Endothelial cell of umbilical vein (primary cell): ENCODE measurements around the gene ADAM19. TPM values are rescaled to one million over a fixed set of nuclear protein-coding genes. Genes with fewer than 3 reads are reported as not detected.

Source experiments
- BruUV-seq: library from RNA; stranded (reverse); fragments of 400-500 nt; replicated peaks from 2 replicates; lab custom pipeline; 2021; lab: Mats Ljungman, UMichigan
- CTCF ChIA-PET: fragments of 300-600, 350-600 bp; sonication (Branson Sonifier 250); formaldehyde crosslinking; loops from one replicate; lab custom pipeline; 2021; ENCODE audit warnings: antibody characterized with exemption, inconsistent platforms; lab: Charles Lee
- POLR2A ChIA-PET: fragments of 300-600, 350-600 bp; sonication (Branson Sonifier 250); formaldehyde crosslinking; loops from one replicate; lab custom pipeline; 2021; ENCODE audit warnings: antibody characterized with exemption, inconsistent platforms; lab: Charles Lee
- DNase-seq: peaks from one replicate; pipeline ENCODE4 v3.0.0-alpha.2; 2011; ENCODE audit warnings: low read depth, low spot score
- FAIRE-seq: peaks from 2 replicates; lab custom pipeline; 2011; peaks lifted over from hg19 to GRCh38; lab: Jason Lieb, UNC
- H2AFZ ChIP-seq: 2 replicates; pipeline ENCODE4 v1.6.0; 2012; ENCODE audit warnings: low read depth, low read length, control low read depth, inconsistent platforms
- H3K27ac ChIP-seq: 2 replicates; pipeline ENCODE4 v1.5.1; 2011; ENCODE audit warnings: low read depth, mild to moderate bottlenecking, control low read depth, low read length, moderate library complexity; ENCODE audit not compliant: insufficient read depth
- H3K27me3 ChIP-seq, 2 experiments: 2 replicates each; pipeline versions ENCODE4 v1.6.0 to v1.6.1; 2011; ENCODE audit warnings: low read length in 2 of 2, mixed read lengths in 1 of 2; ENCODE audit not compliant: control insufficient read depth in 2 of 2, insufficient read depth in 2 of 2
- H3K36me3 ChIP-seq, 2 experiments: 2 replicates in 1 of 2; 3 replicates in 1 of 2; pipeline ENCODE4 v1.5.1; 2011; ENCODE audit warnings: low read length in 2 of 2, mild to moderate bottlenecking in 1 of 2, moderate library complexity in 1 of 2; ENCODE audit not compliant: control insufficient read depth in 2 of 2, insufficient read depth in 2 of 2; ENCODE audit errors: extremely low read depth in 1 of 2
- H3K4me1 ChIP-seq: 3 replicates; pipeline ENCODE4 v1.5.1; 2011; ENCODE audit warnings: mild to moderate bottlenecking, low read length; ENCODE audit not compliant: control insufficient read depth, insufficient read depth; ENCODE audit errors: extremely low read depth
- H3K4me2 ChIP-seq: 2 replicates; pipeline ENCODE4 v1.6.1; 2011; ENCODE audit warnings: low read length, control low read depth, mixed read lengths; ENCODE audit not compliant: insufficient read depth
- H3K4me3 ChIP-seq, 3 experiments: fragments of 200-600 bp in 1 of 3; sonication (generic), shearing (Covaris generic) in 1 of 3; replicated peaks in 1 of 3; 2 replicates each; pipeline ENCODE4 v1.5.1; 2011 to 2016; ENCODE audit warnings: control low read depth in 3 of 3, low read length in 3 of 3, mild to moderate bottlenecking in 2 of 3, inconsistent platforms in 1 of 3, low read depth in 1 of 3, moderate library complexity in 1 of 3; ENCODE audit not compliant: insufficient read depth in 1 of 3
- H3K79me2 ChIP-seq: 2 replicates; pipeline ENCODE4 v1.6.0; 2012; ENCODE audit warnings: low read length, inconsistent platforms; ENCODE audit not compliant: control insufficient read depth, insufficient read depth
- H3K9ac ChIP-seq: replicated peaks from 2 replicates; pipeline ENCODE3; 2011; ENCODE audit warnings: low read length, control low read depth; ENCODE audit not compliant: insufficient read depth; ENCODE audit errors: extremely low read depth
- H3K9me1 ChIP-seq: replicated peaks from 3 replicates; pipeline ENCODE4 v1.6.0; 2011; ENCODE audit warnings: mild to moderate bottlenecking, low read length; ENCODE audit not compliant: control insufficient read depth, insufficient read depth; ENCODE audit errors: extremely low read depth
- H3K9me3 ChIP-seq: replicated peaks from 2 replicates; pipeline ENCODE4 v1.5.1; 2012; ENCODE audit warnings: low read length, inconsistent platforms; ENCODE audit not compliant: control insufficient read depth, insufficient read depth
- H4K20me1 ChIP-seq: replicated peaks from 2 replicates; pipeline ENCODE3; 2011; ENCODE audit warnings: mild to moderate bottlenecking, low read length; ENCODE audit not compliant: control insufficient read depth, insufficient read depth; ENCODE audit errors: extremely low read depth
- CTCF ChIP-seq, 2 donors: IDR thresholded peaks; 1 replicate in 1 of 2; 2 replicates in 1 of 2; pipeline ENCODE4 v1.5.1; 2011; ENCODE audit warnings: low read length in 2 of 2, mild to moderate bottlenecking in 2 of 2, moderate library complexity in 2 of 2, control low read depth in 1 of 2, inconsistent platforms in 1 of 2, low read depth in 1 of 2; ENCODE audit not compliant: insufficient read depth in 1 of 2; ENCODE audit errors: extremely low read depth in 1 of 2
- GATA2 ChIP-seq: IDR thresholded peaks from 2 replicates; pipeline ENCODE4 v1.7.0; 2011; ENCODE audit warnings: low read depth, mild to moderate bottlenecking, moderate library complexity, mixed read lengths, low read length; ENCODE audit not compliant: insufficient read length, insufficient read depth
- JUN ChIP-seq: IDR thresholded peaks from 2 replicates; pipeline ENCODE4 v1.6.1; 2011; ENCODE audit warnings: borderline replicate concordance, low read depth; ENCODE audit not compliant: insufficient read length, insufficient read depth
- POLR2A ChIP-seq: IDR thresholded peaks from 2 replicates; pipeline ENCODE4 v1.6.1; 2012; ENCODE audit warnings: low read depth, mild to moderate bottlenecking, control low read depth, low read length
- dilution Hi-C: fragments of 300-500 bp; cut with MboI; formaldehyde crosslinking; loops from one replicate; pipeline ENCODE4 v1.15.0; 2019; ENCODE audit warnings: low sequenced_read_pairs; ENCODE audit not compliant: extremely low pct_ligation_motif_present
- intact Hi-C: fragments of 100-400 bp; cut with micrococcal nuclease; formaldehyde crosslinking; loops from one replicate; pipeline ENCODE4 v1.10.0; 2022
- polyA plus RNA-seq, 4 experiments: library from polyadenylated mRNA; depleted of rRNA in 3 of 4; stranded (reverse) in 3 of 4; unstranded in 1 of 4; fragments of >200 nt; gene quantifications; 2 replicates each; pipeline versions ENCODE4 v1.2.1 to v1.2.3, GENCODE V29; 2011 to 2012; ENCODE audit warnings: missing spikeins in 1 of 4
- total RNA-seq: library from RNA; stranded (reverse); gene quantifications from 2 replicates; pipeline ENCODE4 v1.2.3, GENCODE V29; 2021

ADAM19 gene
- total and polyA plus RNA-seq, 2 donors (not counting 3 experiments of a cell fraction or from before 2014, with no cell fraction given): 10.0 to 22.6 TPM

GRCh38 chr5:157458835-157459234, 116.7 kb downstream of the ADAM19 start:
- Histone ChIP-seq H3K27me3 (peaks cover 23 to 29% of the 10 kb centered on the region in 2 experiments), H3K27ac (no peak overlapping the region), H3K4me3 (no peak overlapping the region), H3K36me3 (no peaks in the 10 kb centered on the region), H4K20me1 (no peaks in the 10 kb centered on the region), H2AFZ (no peak overlapping the region), H3K79me2 (no peaks in the 10 kb centered on the region), H3K4me2 (no peak overlapping the region), H3K9me1 (no peaks in the 10 kb centered on the region), H3K9me3 (no peaks in the 10 kb centered on the region), H3K9ac (no peak overlapping the region), H3K4me1 (no peaks in the 10 kb centered on the region)
- FAIRE-seq: no peak
- ChIA-PET CTCF (interaction anchor here (2.2 kb wide), 1 partner anchor 13 kb away, joined by 12 read pairs; no protein-coding TSS in a partner anchor), POLR2A (no interaction called here)
- dilution Hi-C loops: no loop called here
- no TSS peak for BruUV-seq
- intact Hi-C loops: no loop called here
- TF ChIP-seq GATA2: no peak
- no peak for DNase-seq

DNA sequence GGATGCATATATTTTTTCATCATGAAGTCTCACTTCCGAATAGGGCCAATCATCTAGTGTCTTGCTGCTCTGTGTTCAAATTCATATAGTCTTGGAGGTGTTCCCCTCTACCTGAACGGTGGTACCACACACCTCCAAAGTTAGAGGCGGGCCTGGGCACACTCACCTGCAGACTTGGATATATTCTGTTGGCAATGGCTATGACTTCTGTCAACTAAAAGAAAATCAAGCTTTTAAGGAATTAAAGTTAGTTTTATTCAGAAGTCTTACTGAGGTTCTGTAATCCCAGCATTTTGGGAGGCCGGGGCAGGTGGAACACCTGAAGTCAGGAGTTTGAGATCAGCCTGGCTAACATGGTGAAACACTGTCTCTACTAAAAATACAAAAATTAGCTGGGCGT, 118.2 kb downstream of the ADAM19 start:
- Histone ChIP-seq H3K27me3 (peaks cover 21 to 29% of the 10 kb centered on the region in 2 experiments), H4K20me1 (no peaks in the 10 kb centered on the region), H3K4me1 (no peaks in the 10 kb centered on the region), H3K4me2 (no peak overlapping the region), H3K9ac (no peak overlapping the region), H3K4me3 (no peak overlapping the region), H2AFZ (no peak overlapping the region), H3K9me1 (no peaks in the 10 kb centered on the region), H3K79me2 (no peaks in the 10 kb centered on the region), H3K27ac (no peak overlapping the region), H3K36me3 (no peaks in the 10 kb centered on the region), H3K9me3 (no peaks in the 10 kb centered on the region)
- no peak for FAIRE-seq
- TF ChIP-seq CTCF (IDR thresholded peaks at IDR 0.05; ENCODE audit: extremely low read depth in 1 of 2, insufficient read depth in 1 of 2, low read depth in 1 of 2, low read length in 2 of 2) (no peak), JUN (no peak), POLR2A (no peak)
- ChIA-PET POLR2A (no interaction called here), CTCF (interaction anchor here (0.8 to 2.3 kb wide), 3 partner anchors 14 to 129 kb away, joined by 3 to 7 read pairs (median 4); no protein-coding TSS in a partner anchor)
- dilution Hi-C loops (no loop called here), intact Hi-C loops (no loop called here)
- DNase-seq: no peak
- BruUV-seq: no TSS peak
